Suprapubic skin (tissue), 4 donors: Measurements from ENCODE around the gene CISTR. TPM values are rescaled to one million over a fixed set of nuclear protein-coding genes. Genes with fewer than 3 reads are reported as not detected.
"Not testable (repeated sequence)": the region's sequence is repeated elsewhere in the genome, so short reads cannot be mapped to it uniquely, and the experiment has no call there.

Source experiments
- DNase-seq, 2 donors: peaks; one replicate each; pipeline ENCODE4 v3.0.0-alpha.2; 2019; ENCODE audit warnings: low spot score in 2 of 2
- H3K27ac ChIP-seq: fragments of 200-600 bp; sonication (generic); one replicate; pipeline ENCODE4 v1.5.1; 2019
- H3K27me3 ChIP-seq: fragments of 200-600 bp; sonication (generic); one replicate; pipeline ENCODE4 v1.5.1; 2019
- H3K36me3 ChIP-seq: fragments of 200-600 bp; sonication (generic); one replicate; pipeline ENCODE4 v1.5.1; 2019
- H3K4me1 ChIP-seq: fragments of 200-600 bp; sonication (generic); one replicate; pipeline ENCODE4 v1.5.1; 2019
- H3K4me3 ChIP-seq: fragments of 200-600 bp; sonication (generic); one replicate; pipeline ENCODE4 v1.5.1; 2019; ENCODE audit warnings: mild to moderate bottlenecking
- H3K9me3 ChIP-seq: fragments of 200-600 bp; sonication (generic); one replicate; pipeline ENCODE4 v1.5.1; 2019
- CTCF ChIP-seq, 2 donors: fragments of 200-600 bp in 1 of 2; fragments of 450-650 bp in 1 of 2; sonication (generic) in 1 of 2; IDR thresholded peaks; one replicate each; pipeline ENCODE4 v1.5.1; 2016 to 2019; ENCODE audit warnings: antibody characterized with exemption in 2 of 2, mild to moderate bottlenecking in 1 of 2, moderate library complexity in 1 of 2
- EP300 ChIP-seq: sonication (generic); formaldehyde crosslinking; IDR thresholded peaks from one replicate; pipeline ENCODE4 v1.6.1; 2017; ENCODE audit warnings: antibody characterized with exemption
- POLR2A ChIP-seq, 2 donors: fragments of 450-650 bp; IDR thresholded peaks; one replicate each; pipeline ENCODE4 v1.6.1; 2017; ENCODE audit warnings: antibody characterized with exemption in 2 of 2, mild to moderate bottlenecking in 2 of 2, moderate library complexity in 2 of 2
- POLR2AphosphoS5 ChIP-seq, 3 donors: sonication (generic); formaldehyde crosslinking; IDR thresholded peaks; one replicate each; pipeline ENCODE4 v1.6.1; 2017; ENCODE audit warnings: antibody characterized with exemption in 3 of 3
- WGBS: methylation state at CpG from one replicate; pipeline ENCODE4 v1.1.5; 2018; 5-methylcytosine and 5-hydroxymethylcytosine counted together
- total RNA-seq, 4 donors: library from RNA; depleted of rRNA; stranded (reverse); fragments of >200 nt; gene quantifications; one replicate each; pipeline ENCODE4 v1.1.0, GENCODE V29; 2016

CISTR gene
- total RNA-seq, 4 donors from 2014 or later, result not detected

- Histone ChIP-seq H3K36me3 (peaks cover 44% of the 10 kb centered on the region), H3K9me3 (no peaks in the 10 kb centered on the region), H3K4me3 (peak overlapping the region; percentile 85), H3K4me1 (peaks cover 18% of the 10 kb centered on the region), H3K27me3 (no peaks in the 10 kb centered on the region), H3K27ac (no peak overlapping the region)
- TF ChIP-seq POLR2A (IDR thresholded peaks at IDR 0.05) (no peak), POLR2AphosphoS5 (IDR thresholded peaks at IDR 0.05) (no peak), EP300 (no peak), CTCF (IDR thresholded peaks at IDR 0.05) (no peak)
- WGBS, result 17% methylated on average over 4 of the region's 4 CpGs
- no peak for DNase-seq
Measured at GRCh38 chr12:53725824-53726223, 26.0 kb downstream of the CISTR start.

DNA sequence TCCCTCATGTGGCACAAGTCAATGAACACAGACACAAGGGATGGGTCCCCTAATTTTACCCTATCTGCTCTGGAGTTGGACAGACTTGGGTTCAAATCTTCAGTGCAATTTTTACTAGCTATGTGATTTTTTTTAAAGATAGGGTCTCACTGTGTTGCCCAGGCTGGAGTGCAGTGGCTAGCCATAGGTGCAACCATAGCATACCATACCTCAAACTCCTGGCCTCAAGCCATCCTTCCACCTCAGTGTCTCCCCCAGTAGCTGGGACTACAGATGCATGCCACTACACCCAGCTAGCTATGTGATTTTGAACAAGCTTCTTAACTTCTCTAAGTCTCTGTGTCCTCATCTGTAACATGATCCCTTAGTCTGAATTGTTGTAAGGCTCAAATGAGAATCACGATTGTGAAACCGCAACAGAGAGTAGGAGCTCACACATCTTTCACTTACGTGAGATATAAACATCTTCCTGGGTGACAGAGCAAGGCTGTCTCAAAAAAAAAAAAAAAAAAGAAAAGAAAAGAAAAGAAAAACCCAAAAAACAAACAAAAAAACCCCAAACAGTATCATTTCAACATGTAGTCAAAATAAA lies 29.2 kb downstream of the CISTR start:
- Histone ChIP-seq H3K27me3 (no peaks in the 10 kb centered on the region), H3K4me3 (no peak overlapping the region), H3K27ac (no peak overlapping the region), H3K9me3 (no peaks in the 10 kb centered on the region), H3K36me3 (peaks cover 75% of the 10 kb centered on the region), H3K4me1 (peaks cover 18% of the 10 kb centered on the region)
- WGBS, result 93% methylated on average over 3 of the region's 3 CpGs
- no peak for DNase-seq
- TF ChIP-seq EP300 (no peak), POLR2AphosphoS5 (IDR thresholded peaks at IDR 0.05) (no peak), CTCF (IDR thresholded peaks at IDR 0.05) (no peak), POLR2A (IDR thresholded peaks at IDR 0.05) (no peak)

DNA sequence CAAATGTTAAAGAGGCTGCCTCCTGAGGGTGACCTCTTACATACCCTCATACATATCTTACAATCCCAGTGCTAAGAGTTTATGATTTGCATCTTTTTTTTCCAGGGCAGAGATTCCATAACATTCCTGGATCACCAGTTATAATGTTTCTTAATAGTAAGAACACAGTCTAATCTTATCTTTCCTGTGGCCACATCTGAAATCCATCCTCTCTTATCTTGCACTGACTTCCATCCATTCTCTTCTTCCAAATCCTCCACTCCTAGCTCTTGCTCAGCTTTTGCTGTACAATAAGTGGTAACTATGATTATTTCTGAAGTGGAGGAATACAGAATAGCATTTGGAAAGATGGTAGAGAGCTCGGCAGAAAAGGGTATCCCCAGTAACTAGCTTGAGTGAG lies 30.8 kb downstream of the CISTR start:
- Histone ChIP-seq H3K4me1 (peaks cover 10% of the 10 kb centered on the region), H3K36me3 (peaks cover 91% of the 10 kb centered on the region)

DNA sequence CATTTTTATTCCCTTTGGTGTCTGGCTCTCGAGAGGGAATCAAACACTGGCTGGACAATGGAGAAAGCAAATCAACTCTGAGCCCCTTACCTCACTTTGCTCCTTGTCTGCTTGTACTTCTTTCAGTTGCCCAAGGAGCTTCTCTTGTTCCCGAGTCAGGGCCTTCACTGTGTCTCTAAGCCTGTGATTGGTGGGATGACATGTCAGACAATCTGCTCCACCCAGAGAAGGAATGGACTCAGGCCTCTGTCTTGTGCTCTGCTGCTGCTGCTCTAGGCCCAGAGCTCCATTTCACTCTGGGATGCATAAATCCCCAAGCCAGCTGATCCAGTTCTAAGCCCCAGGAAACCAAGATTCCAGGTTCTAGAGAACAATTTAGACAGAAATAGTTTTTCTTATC lies 32.1 kb downstream of the CISTR start:
- no peak overlapping the region for H3K4me3 ChIP-seq
- no peaks in the 10 kb centered on the region for H3K27me3 ChIP-seq
- no peaks in the 10 kb centered on the region for H3K9me3 ChIP-seq
- no peak overlapping the region for H3K27ac ChIP-seq
- DNase-seq, result no peak
- no peaks in the 10 kb centered on the region for H3K4me1 ChIP-seq
- peaks cover 98% of the 10 kb centered on the region for H3K36me3 ChIP-seq
- no peak for TF ChIP-seq CTCF (IDR thresholded peaks at IDR 0.05)
- no peak for TF ChIP-seq POLR2AphosphoS5 (IDR thresholded peaks at IDR 0.05)
- TF ChIP-seq POLR2A (IDR thresholded peaks at IDR 0.05), result no peak
- no peak for TF ChIP-seq EP300
- 62% methylated on average over 2 of the region's 2 CpGs for WGBS

More for the DNA sequence above, 30.8 kb downstream of the CISTR start:
- Histone ChIP-seq H3K27ac (no peak overlapping the region), H3K27me3 (no peaks in the 10 kb centered on the region), H3K4me3 (no peak overlapping the region), H3K9me3 (no peaks in the 10 kb centered on the region)
- WGBS, result 79% methylated on average over 1 of the region's 1 CpG
- no peak for DNase-seq
- no peak for TF ChIP-seq POLR2AphosphoS5 (IDR thresholded peaks at IDR 0.05)
- TF ChIP-seq CTCF (IDR thresholded peaks at IDR 0.05), result no peak
- TF ChIP-seq EP300, result no peak

DNA sequence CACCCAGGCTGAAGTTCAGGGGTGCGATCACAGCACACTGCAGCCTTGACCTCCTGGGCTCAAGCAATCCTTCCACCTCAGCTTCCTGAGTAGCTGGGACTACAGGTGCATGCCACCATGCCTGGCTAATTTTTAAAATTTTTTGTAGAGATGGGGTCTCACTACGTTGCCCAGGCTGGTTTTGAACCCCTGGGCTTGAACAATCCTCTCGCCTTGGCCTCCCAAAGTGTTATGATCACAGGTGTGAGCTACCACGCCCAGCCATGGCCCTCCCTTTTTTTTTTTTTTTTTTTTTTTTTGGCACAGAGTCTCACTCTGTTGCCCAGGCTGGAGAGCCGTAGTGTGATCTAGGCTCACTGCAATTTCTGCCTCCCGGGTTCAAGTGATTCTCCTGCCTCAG lies 33.2 kb downstream of the CISTR start:
- not testable (repeated sequence) for H3K9me3 ChIP-seq
- WGBS, result 78% methylated on average over 6 of the region's 6 CpGs
- H3K36me3 ChIP-seq, result peaks cover 98% of the 10 kb centered on the region

DNA sequence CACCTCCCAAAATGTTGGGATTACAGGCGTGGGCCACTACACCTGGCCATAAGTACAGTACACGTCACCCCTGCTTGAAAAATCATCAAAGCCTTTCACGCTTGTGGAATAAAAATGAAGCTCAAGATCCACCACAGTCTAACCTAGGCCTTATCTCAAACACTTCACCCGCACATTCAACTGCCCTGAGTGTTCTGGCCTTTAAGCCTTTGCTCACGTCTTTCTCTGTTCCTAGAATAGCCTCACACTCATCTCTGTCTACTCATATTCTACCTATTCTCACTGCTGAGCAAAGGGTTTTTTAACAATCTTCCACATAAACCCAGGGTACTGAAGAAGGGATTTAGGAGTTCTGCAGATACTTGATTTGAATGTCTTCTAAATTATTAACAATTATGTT lies 34.5 kb downstream of the CISTR start:
- no peaks in the 10 kb centered on the region for H3K9me3 ChIP-seq
- 89% methylated on average over 5 of the region's 5 CpGs for WGBS
- no peak overlapping the region for H3K27ac ChIP-seq
- H3K4me3 ChIP-seq, result no peak overlapping the region
- no peaks in the 10 kb centered on the region for H3K4me1 ChIP-seq
- no peak for DNase-seq
- peaks cover 99% of the 10 kb centered on the region for H3K36me3 ChIP-seq
- TF ChIP-seq POLR2A (IDR thresholded peaks at IDR 0.05) (no peak), POLR2AphosphoS5 (IDR thresholded peaks at IDR 0.05) (no peak), EP300 (no peak)
- no peaks in the 10 kb centered on the region for H3K27me3 ChIP-seq

More for the DNA sequence above, 33.2 kb downstream of the CISTR start:
- not testable (repeated sequence) for H3K27ac ChIP-seq, DNase-seq, H3K4me3 ChIP-seq, H3K27me3 ChIP-seq, H3K4me1 ChIP-seq
